ENCODE measurements around the gene RSAD2.

DNA sequence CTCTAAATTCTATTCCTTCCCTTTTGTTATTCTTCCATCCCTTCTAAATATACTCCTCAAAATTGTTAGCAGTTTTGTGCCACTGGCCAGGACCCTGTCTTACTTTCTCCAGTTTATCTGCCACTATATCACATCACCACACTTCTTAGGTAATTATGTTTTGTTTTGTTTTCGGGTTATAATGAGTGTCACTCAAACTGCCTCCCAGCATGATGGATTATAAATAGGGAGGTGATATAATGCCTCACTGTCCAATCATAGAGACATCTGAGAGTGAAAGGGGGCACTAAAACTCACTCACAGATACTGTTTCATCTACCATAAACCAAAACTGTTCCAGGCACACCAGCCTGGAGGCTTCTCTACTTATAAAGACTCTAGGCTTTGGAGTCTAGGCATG is 3.5 kb downstream of the RSAD2 start:
- TF ChIP-seq, protein P1, sequence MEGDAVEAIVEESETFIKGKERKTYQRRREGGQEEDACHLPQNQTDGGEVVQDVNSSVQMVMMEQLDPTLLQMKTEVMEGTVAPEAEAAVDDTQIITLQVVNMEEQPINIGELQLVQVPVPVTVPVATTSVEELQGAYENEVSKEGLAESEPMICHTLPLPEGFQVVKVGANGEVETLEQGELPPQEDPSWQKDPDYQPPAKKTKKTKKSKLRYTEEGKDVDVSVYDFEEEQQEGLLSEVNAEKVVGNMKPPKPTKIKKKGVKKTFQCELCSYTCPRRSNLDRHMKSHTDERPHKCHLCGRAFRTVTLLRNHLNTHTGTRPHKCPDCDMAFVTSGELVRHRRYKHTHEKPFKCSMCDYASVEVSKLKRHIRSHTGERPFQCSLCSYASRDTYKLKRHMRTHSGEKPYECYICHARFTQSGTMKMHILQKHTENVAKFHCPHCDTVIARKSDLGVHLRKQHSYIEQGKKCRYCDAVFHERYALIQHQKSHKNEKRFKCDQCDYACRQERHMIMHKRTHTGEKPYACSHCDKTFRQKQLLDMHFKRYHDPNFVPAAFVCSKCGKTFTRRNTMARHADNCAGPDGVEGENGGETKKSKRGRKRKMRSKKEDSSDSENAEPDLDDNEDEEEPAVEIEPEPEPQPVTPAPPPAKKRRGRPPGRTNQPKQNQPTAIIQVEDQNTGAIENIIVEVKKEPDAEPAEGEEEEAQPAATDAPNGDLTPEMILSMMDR (IDR thresholded peaks at IDR 0.05; ENCODE audit: low read length) = no peak
- TF ChIP-seq EZH2 (IDR thresholded peaks at IDR 0.05; ENCODE audit: borderline replicate concordance, low read length) = no peak
